Measurements from ENCODE around the gene C1orf53.

DNA sequence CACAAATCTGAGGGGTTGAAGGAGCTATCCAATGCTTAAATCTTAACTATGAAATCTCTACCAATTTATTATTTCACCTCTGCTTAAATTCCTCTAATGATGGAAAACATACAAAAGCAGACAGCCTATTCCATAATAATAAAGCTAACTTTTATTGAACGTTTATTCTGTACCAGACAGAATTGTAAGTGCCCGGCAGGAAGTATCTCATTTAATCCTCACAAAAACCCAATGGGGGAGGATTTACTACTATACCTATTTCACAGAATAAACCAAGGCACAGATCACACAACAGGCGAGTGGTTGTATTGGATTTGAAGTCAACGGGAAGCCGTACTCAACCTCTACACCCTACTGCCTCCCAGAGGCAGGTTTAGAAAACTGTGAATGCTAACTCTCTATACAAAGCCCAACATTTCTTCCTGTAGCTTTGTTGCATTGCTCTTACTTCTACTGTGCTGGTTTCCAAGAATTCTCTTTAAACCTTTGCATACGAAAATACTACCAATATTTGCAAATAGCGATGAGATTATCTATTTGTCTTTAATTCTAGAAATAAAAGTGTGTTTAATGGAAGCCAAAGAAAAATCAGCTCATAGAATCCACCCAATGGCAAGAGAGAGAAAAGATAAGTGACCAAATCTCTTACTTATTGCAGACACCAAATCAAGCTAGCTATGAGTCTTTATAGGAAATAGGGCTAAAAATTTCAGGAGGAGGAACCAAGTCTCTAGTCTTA is 33.5 kb upstream of the C1orf53 start:
- TF ChIP-seq CTCF (IDR thresholded peaks at IDR 0.05; ENCODE audit: low read length) (peak; percentile 92), EZH2 (optimal IDR thresholded peaks at IDR 0.05; ENCODE audit: low read depth, low read length) (no peak)

Measured in MM.1S (cell line).